Activated naive CD4-positive, alpha-beta T cell treated with anti-CD3 and anti-CD28 coated beads for 36 hours (primary cell): ENCODE data around the gene PMEPA1. TPM values are rescaled to one million over a fixed set of nuclear protein-coding genes. Genes with fewer than 3 reads are reported as not detected.

ENCODE experiments used
- CTCF ChIA-PET: fragments of 350-600 bp; sonication (Branson Sonifier 250); formaldehyde crosslinking; loops from one replicate; lab custom pipeline; 2021; ENCODE audit warnings: antibody characterized with exemption; lab: Charles Lee
- DNase-seq: peaks from one replicate; pipeline ENCODE4 v3.0.0-alpha.2; 2020
- H3K27ac Mint-ChIP-seq: one replicate; pipeline ENCODE4 v1.8.0; 2021; ENCODE audit warnings: mild to moderate bottlenecking, mixed read lengths
- H3K27me3 Mint-ChIP-seq: one replicate; pipeline ENCODE4 v1.8.0; 2021; ENCODE audit warnings: low read depth, mixed read lengths
- H3K36me3 Mint-ChIP-seq: one replicate; pipeline ENCODE4 v1.8.0; 2021; ENCODE audit warnings: low read depth, mixed read lengths
- H3K4me1 Mint-ChIP-seq: one replicate; pipeline ENCODE4 v1.8.0; 2021; ENCODE audit warnings: low read depth, mixed read lengths
- H3K4me3 Mint-ChIP-seq: one replicate; pipeline ENCODE4 v1.8.0; 2021; ENCODE audit warnings: mild to moderate bottlenecking, moderate library complexity, mixed read lengths
- H3K9me3 Mint-ChIP-seq: one replicate; pipeline ENCODE4 v1.8.0; 2021; ENCODE audit warnings: mixed read lengths
- intact Hi-C: fragments of 100-400 bp; cut with micrococcal nuclease; formaldehyde crosslinking; loops from one replicate; pipeline ENCODE4 v1.15.1; 2023
- total RNA-seq, 2 experiments: library from RNA; stranded (reverse); gene quantifications; one replicate each; pipeline ENCODE4 v1.2.3, GENCODE V29; 2021

PMEPA1 gene
- total RNA-seq, 2 experiments from 2014 or later: 2.0 to 2.2 TPM

DNA sequence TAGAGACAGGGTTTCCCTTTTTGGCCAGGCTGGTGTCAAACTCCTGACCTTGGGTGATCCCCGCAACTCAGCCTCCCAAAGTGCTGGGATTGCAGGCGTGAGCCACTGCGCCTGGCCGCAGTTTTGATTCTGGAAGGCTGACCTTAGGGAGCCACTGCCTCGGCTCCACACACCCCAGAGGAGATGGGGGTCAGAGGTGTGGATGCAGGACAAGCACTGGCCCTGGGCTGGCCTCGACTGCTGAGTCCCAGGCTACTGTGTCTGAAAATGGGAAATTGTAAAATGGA lies 91.1 kb downstream of the PMEPA1 start:
- CTCF ChIA-PET: interaction anchor here (1.1 to 4.6 kb wide), 4 partner anchors 10 to 22 kb away, joined by 5 to 32 read pairs (median 7); no protein-coding TSS in a partner anchor
- Mint-ChIP-seq H3K4me1 (peaks cover 67% of the 10 kb centered on the region), H3K27ac (peak overlapping the region; percentile 91)

DNA sequence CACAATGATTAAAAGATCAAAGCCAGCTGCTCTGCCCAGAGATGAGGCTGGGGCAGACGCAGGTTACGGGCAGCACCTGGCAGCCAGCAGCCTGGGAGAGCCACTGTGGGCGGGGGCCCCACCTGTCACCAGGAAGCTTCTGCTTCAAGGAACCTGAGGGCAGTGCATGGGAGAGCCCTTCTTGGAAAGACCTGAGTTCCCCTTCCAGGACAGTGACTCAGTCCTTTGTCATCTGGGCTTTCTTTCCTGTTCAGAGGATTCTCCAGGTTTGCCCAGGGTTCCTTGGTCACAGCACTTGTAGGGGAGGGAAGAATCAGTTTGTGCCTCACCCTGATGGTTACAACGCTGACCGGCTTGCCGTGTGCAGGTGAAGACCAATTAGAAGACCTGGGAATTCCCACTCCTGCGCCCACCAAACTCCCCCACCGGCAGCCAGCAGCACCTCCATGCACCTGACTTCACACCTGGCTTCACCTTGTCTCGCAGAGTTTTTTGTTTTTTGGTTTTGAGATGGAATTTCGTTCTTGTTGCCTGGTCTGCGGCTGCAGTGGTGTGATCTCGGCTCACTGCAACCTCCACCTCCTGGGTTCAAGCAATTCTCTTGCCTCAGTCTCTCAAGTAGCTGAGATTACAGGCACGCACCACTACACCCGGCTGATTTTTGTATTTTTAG lies 91.6 kb downstream of the PMEPA1 start:
- Mint-ChIP-seq H3K36me3 (peaks cover 6% of the 10 kb centered on the region), H3K27ac (peak overlapping the region; percentile 91), H3K9me3 (no peaks in the 10 kb centered on the region), H3K27me3 (no peaks in the 10 kb centered on the region), H3K4me1 (peaks cover 65% of the 10 kb centered on the region), H3K4me3 (peak overlapping the region; percentile 63)
- intact Hi-C loops: loop anchor here (2.0 to 10.0 kb wide), 5 partner anchors 17 to 1203 kb away; partner anchors contain the start of genes CASS4 and STX16
- CTCF ChIA-PET: interaction anchor here (0.6 to 2.2 kb wide), 5 partner anchors 16 to 120 kb away, joined by 3 to 7 read pairs (median 5); no protein-coding TSS in a partner anchor
- DNase-seq: peak; percentile 76

More for the DNA sequence above, 91.1 kb downstream of the PMEPA1 start:
- DNase-seq: no peak
- intact Hi-C loops: loop anchor here (1.0 to 10.0 kb wide), 10 partner anchors 10 to 1204 kb away; partner anchors contain the start of genes CASS4, PMEPA1 and STX16
- Mint-ChIP-seq H3K27me3 (no peaks in the 10 kb centered on the region), H3K36me3 (peaks cover 5% of the 10 kb centered on the region), H3K4me3 (peak overlapping the region; percentile 63), H3K9me3 (no peaks in the 10 kb centered on the region)

DNA sequence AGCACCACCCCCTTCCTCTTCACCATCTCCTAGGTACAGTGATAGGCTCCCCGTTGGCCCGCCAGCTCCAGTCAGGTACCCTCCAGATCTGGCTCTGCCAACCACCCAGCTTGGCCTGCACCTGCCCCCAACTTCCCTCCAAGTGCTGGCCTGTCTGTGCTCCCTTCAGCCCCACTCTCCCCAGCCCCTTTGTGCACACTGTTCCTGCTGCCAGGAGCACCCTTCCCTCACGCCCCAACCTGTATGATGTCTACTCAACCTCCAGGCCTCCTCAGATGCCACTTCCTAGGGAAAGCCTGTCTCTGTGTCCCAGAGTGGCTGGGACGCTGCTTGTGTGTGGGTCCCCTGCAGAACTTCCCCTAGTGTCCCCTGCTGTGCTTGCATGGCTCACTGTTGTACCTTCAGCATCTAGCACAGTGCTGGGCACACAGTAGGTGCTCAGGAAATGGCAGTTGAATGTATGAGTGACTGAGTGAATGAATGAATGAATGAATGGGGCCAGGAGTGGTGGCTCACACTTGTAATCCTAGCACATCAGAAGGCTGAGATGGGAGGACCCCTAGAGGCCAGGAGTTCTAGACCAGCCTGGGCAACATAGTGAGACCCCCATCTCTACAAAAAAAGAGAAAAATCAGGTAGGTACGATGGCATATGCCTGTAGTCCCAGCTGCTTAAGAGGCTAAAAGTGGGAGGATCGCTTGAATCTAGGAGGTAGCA lies 92.6 kb downstream of the PMEPA1 start:
- intact Hi-C loops: loop anchor here (5.0 to 10.0 kb wide), 2 partner anchors 1035 to 1202 kb away; partner anchors contain the start of genes CASS4 and STX16
- Mint-ChIP-seq H3K36me3 (peaks cover 6% of the 10 kb centered on the region), H3K27ac (no peak overlapping the region), H3K27me3 (no peaks in the 10 kb centered on the region), H3K4me3 (no peak overlapping the region), H3K9me3 (no peaks in the 10 kb centered on the region), H3K4me1 (peaks cover 55% of the 10 kb centered on the region)
- CTCF ChIA-PET: interaction anchor here (0.8 to 1.3 kb wide), 2 partner anchors 21 to 109 kb away, joined by 3 to 7 read pairs; no protein-coding TSS in a partner anchor
- DNase-seq: no peak

GRCh38 chr20:57616143-57616951 lies 93.5 kb downstream of the PMEPA1 start:
- CTCF ChIA-PET: interaction anchor here (1.1 kb wide), 1 partner anchor 20 kb away, joined by 5 read pairs; no protein-coding TSS in a partner anchor
- Mint-ChIP-seq H3K27ac (no peak overlapping the region), H3K36me3 (peaks cover 6% of the 10 kb centered on the region), H3K4me1 (peaks cover 46% of the 10 kb centered on the region), H3K27me3 (no peaks in the 10 kb centered on the region), H3K4me3 (no peak overlapping the region), H3K9me3 (no peaks in the 10 kb centered on the region)
- intact Hi-C loops: loop anchor here (5.0 to 10.0 kb wide), 2 partner anchors 1036 to 1202 kb away; partner anchors contain the start of genes CASS4 and STX16
- no peak for DNase-seq

DNA sequence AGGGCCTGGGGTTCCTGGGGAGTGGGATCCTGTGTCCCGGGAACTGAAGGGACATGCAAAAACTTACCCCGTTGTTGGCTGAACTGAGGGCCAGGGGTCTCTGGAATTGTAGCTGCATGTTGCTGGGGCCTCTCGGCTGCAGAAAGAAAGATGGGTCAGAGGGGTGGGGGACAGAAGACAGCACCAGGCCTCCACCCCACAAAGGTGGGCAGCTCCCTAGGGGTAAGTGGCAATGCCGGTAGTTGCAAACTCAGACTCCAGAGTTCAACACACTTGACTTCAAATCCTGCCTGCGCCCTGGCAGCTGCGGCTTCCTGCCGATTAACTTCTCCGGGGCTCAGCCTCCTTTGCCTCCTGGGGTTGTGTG lies 94.4 kb downstream of the PMEPA1 start:
- CTCF ChIA-PET: no interaction called here
- Mint-ChIP-seq H3K27me3 (no peaks in the 10 kb centered on the region), H3K27ac (no peak overlapping the region), H3K9me3 (no peaks in the 10 kb centered on the region), H3K36me3 (peaks cover 7% of the 10 kb centered on the region), H3K4me3 (no peak overlapping the region), H3K4me1 (peaks cover 37% of the 10 kb centered on the region)
- intact Hi-C loops: loop anchor here (5.0 to 10.0 kb wide), 2 partner anchors 1037 to 1201 kb away; partner anchors contain the start of genes CASS4 and STX16
- no peak for DNase-seq

DNA sequence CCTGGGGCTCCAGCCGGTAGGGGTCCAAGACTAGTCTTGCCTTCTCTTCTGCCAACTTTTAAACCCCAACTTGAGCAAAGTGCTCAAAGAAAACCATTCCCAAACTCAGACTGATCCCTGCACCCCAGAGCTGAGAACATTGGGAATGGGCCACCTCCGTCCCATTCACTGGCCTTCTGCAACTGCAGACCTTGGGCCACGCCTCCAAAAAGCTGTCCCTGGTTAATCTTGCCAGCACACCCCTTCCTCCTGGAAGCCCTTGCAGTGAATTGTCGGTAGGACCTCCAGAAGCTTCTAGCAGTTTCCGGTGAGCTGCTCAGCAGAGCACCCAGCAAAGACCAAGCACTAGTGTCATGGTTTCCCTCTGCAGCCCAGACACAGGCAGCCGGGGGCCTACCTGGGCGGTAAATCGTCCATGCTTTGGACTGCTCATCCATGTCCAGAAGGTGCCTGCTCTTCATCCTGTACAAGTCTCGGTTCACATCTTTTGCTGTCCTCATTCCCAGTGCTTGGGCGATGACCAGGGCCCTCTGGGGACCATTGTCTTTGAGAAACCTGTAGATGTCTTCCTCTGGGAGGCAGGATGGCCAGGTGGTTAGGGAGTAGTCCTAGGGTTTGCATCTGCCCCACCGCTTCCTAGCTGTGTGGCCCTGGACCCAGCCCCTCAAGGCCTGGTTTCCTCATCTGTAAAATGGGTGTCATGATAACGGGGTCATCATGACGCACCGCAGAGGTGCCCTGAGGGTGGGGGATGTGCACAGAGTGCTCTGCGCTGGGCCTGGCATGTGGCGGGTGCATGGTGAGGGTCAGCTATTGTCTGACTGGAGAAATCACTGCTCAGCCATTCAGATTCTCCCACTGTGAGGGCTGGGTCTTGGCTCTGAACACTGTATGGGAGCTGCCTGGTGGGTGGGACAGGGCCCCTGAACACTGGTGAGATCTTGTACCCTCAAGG lies 95.0 kb downstream of the PMEPA1 start:
- Mint-ChIP-seq H3K4me3 (no peak overlapping the region), H3K36me3 (peaks cover 7% of the 10 kb centered on the region), H3K4me1 (peaks cover 31% of the 10 kb centered on the region), H3K9me3 (no peaks in the 10 kb centered on the region), H3K27me3 (no peaks in the 10 kb centered on the region), H3K27ac (no peak overlapping the region)
- CTCF ChIA-PET: interaction anchor here (1.2 kb wide), 1 partner anchor 7 kb away, joined by 4 read pairs; no protein-coding TSS in a partner anchor
- no peak for DNase-seq
- intact Hi-C loops: loop anchor here (5.0 to 10.0 kb wide), 2 partner anchors 1038 to 1200 kb away; partner anchors contain the start of genes CASS4 and STX16

GRCh38 chr20:57613481-57613921 lies 96.3 kb downstream of the PMEPA1 start:
- CTCF ChIA-PET: interaction anchor here (1.2 kb wide), 1 partner anchor 8 kb away, joined by 4 read pairs; no protein-coding TSS in a partner anchor
- Mint-ChIP-seq H3K4me3 (no peak overlapping the region), H3K9me3 (no peaks in the 10 kb centered on the region), H3K4me1 (peaks cover 18% of the 10 kb centered on the region), H3K27ac (no peak overlapping the region), H3K36me3 (peaks cover 7% of the 10 kb centered on the region), H3K27me3 (no peaks in the 10 kb centered on the region)
- intact Hi-C loops: loop anchor here (10.0 kb wide), 1 partner anchor 1199 kb away; the partner anchor contains the start of gene CASS4
- no peak for DNase-seq

DNA sequence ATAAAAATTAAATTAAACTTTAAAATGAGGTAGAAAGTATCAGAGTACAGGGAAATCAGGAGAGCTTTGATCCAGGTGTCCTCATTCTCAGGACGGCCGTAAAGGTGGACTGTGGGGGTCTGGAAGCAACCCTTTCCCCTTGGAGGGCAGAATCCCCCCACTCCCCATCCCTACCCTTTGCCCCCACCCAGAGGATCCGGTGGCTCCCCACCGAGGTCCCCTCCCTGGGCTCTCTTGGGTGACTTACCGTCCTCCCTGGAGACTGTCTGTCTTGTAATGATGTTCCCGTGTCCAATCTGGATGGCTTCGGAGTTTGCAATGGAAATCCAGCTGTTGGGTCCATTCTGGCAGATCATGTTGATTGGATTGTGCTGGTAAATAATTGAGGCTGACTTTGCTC lies 96.9 kb downstream of the PMEPA1 start:
- intact Hi-C loops: loop anchor here (10.0 kb wide), 1 partner anchor 1198 kb away; the partner anchor contains the start of gene CASS4

DNA sequence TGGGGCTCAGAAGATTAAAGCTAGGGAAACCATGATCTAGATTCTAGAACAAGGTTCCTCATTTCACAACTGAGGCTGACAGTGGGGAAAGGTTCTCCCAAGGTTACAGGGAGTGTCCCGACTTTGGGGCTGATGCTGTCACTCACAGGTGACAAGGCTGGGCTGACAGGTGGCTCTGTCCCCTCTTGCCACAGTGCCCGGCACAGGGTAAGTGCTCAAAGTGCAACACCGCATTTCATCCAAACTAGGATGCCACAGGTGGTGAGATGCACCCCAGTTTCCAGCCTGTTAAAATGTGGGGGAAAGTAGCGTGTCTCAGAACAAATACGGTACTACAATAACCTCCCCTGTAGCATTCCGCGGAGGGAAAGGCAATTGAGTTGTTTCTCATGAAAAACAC lies 97.4 kb downstream of the PMEPA1 start:
- CTCF ChIA-PET: interaction anchor here (1.3 kb wide), 1 partner anchor 474 kb away, joined by 3 read pairs; no protein-coding TSS in a partner anchor
- Mint-ChIP-seq H3K9me3 (no peaks in the 10 kb centered on the region), H3K27ac (no peak overlapping the region), H3K4me1 (peaks cover 7% of the 10 kb centered on the region), H3K36me3 (peaks cover 11% of the 10 kb centered on the region), H3K4me3 (no peak overlapping the region), H3K27me3 (no peaks in the 10 kb centered on the region)
- no peak for DNase-seq
- intact Hi-C loops: loop anchor here (10.0 kb wide), 1 partner anchor 1198 kb away; the partner anchor contains the start of gene CASS4

More for the DNA sequence above, 96.9 kb downstream of the PMEPA1 start:
- no peak for DNase-seq
- H3K27me3 Mint-ChIP-seq: no peaks in the 10 kb centered on the region
- CTCF ChIA-PET: no interaction called here
- peaks cover 8% of the 10 kb centered on the region for H3K36me3 Mint-ChIP-seq
- H3K9me3 Mint-ChIP-seq: no peaks in the 10 kb centered on the region
- H3K4me1 Mint-ChIP-seq: peaks cover 12% of the 10 kb centered on the region
- H3K4me3 Mint-ChIP-seq: no peak overlapping the region
- no peak overlapping the region for H3K27ac Mint-ChIP-seq

GRCh38 chr20:57611586-57612311 lies 98.1 kb downstream of the PMEPA1 start:
- peaks cover under 1% of the 10 kb centered on the region for H3K4me1 Mint-ChIP-seq
- DNase-seq: no peak
- H3K4me3 Mint-ChIP-seq: no peak overlapping the region
- no peaks in the 10 kb centered on the region for H3K27me3 Mint-ChIP-seq
- peaks cover 11% of the 10 kb centered on the region for H3K36me3 Mint-ChIP-seq
- H3K27ac Mint-ChIP-seq: no peak overlapping the region
- CTCF ChIA-PET: interaction anchor here (1.3 kb wide), 1 partner anchor 475 kb away, joined by 3 read pairs; no protein-coding TSS in a partner anchor
- H3K9me3 Mint-ChIP-seq: no peaks in the 10 kb centered on the region
- intact Hi-C loops: loop anchor here (10.0 kb wide), 1 partner anchor 1197 kb away; the partner anchor contains the start of gene CASS4
